HepG2 (cell line): Measurements from ENCODE around the gene TACO1. TPM values are rescaled to one million over a fixed set of nuclear protein-coding genes. Genes with fewer than 3 reads are reported as not detected.
A peak's percentile ranks its signal among the peaks of the same experiment; 100 is the strongest.

Experiments used
- FOXK2 ChIP-seq: fragments of 450-650 bp; IDR thresholded peaks from 2 replicates; pipeline ENCODE4 v1.6.1; 2016
- KDM5A ChIP-seq: fragments of 200-600 bp; sonication (generic); IDR thresholded peaks from 2 replicates; pipeline ENCODE4 v1.7.0; 2018; ENCODE audit warnings: antibody characterized with exemption, mild to moderate bottlenecking, low read length, borderline replicate concordance
- KDM5B ChIP-seq: sonication (generic); formaldehyde crosslinking; IDR thresholded peaks from 2 replicates; pipeline ENCODE4 v1.4.0; 2020; ENCODE audit warnings: missing genetic modification reagents, mild to moderate bottlenecking, borderline replicate concordance
- MIXL1 ChIP-seq: IDR thresholded peaks from 2 replicates; pipeline ENCODE4 v1.6.1; 2016
- MLX ChIP-seq: IDR thresholded peaks from 2 replicates; pipeline ENCODE4 v1.6.1; 2016
- MLXIP ChIP-seq: sonication (generic); formaldehyde crosslinking; IDR thresholded peaks from 2 replicates; pipeline ENCODE4 v1.9.0; 2021; ENCODE audit warnings: missing genetic modification reagents, borderline replicate concordance
- NFKB2 ChIP-seq: sonication (generic); formaldehyde crosslinking; IDR thresholded peaks from 2 replicates; pipeline ENCODE4 v1.4.0; 2020; ENCODE audit warnings: missing genetic modification reagents, borderline replicate concordance
- PAWR ChIP-seq: sonication (generic); formaldehyde crosslinking; IDR thresholded peaks from 2 replicates; pipeline ENCODE4 v1.4.0; 2020; ENCODE audit warnings: missing genetic modification reagents, mild to moderate bottlenecking, borderline replicate concordance
- PHB2 ChIP-seq: fragments of 450-650 bp; IDR thresholded peaks from 2 replicates; pipeline ENCODE4 v1.6.1; 2018; ENCODE audit not compliant: partially characterized antibody
- SOX5 ChIP-seq: IDR thresholded peaks from 2 replicates; pipeline ENCODE4 v1.6.1; 2016; ENCODE audit warnings: borderline replicate concordance
- SRSF4 ChIP-seq: fragments of 200-400 bp; formaldehyde crosslinking; IDR thresholded peaks from one replicate; pipeline ENCODE4 v1.6.1; 2018; ENCODE audit warnings: mild to moderate bottlenecking, low read depth, low read length, moderate library complexity; ENCODE audit not compliant: poor library complexity, severe bottlenecking
- STAT5B ChIP-seq: sonication (generic); formaldehyde crosslinking; IDR thresholded peaks from 2 replicates; pipeline ENCODE4 v1.4.0; 2020; ENCODE audit warnings: missing genetic modification reagents
- TSC22D2 ChIP-seq: sonication (generic); formaldehyde crosslinking; IDR thresholded peaks from 2 replicates; pipeline ENCODE4 v1.5.1; 2020; ENCODE audit warnings: missing genetic modification reagents, mild to moderate bottlenecking, borderline replicate concordance
- ZFP36L1 ChIP-seq: sonication (generic); formaldehyde crosslinking; IDR thresholded peaks from 2 replicates; pipeline ENCODE4 v1.8.0; 2022; ENCODE audit warnings: mild to moderate bottlenecking, missing genetic modification reagents, moderate library complexity
- ZNF280D ChIP-seq: sonication (generic); formaldehyde crosslinking; IDR thresholded peaks from 2 replicates; pipeline ENCODE4 v1.5.1; 2020; ENCODE audit warnings: mild to moderate bottlenecking, missing genetic modification reagents
- ZNF546 ChIP-seq: sonication (generic); formaldehyde crosslinking; conservative IDR thresholded peaks from 2 replicates; pipeline ENCODE4 v1.8.1; 2023; ENCODE audit warnings: mild to moderate bottlenecking, missing genetic modification reagents
- ZNF609 ChIP-seq: sonication (generic); formaldehyde crosslinking; IDR thresholded peaks from 2 replicates; pipeline ENCODE4 v1.4.0; 2020; ENCODE audit warnings: mild to moderate bottlenecking, missing genetic modification reagents, borderline replicate concordance
- ZNF782 ChIP-seq: sonication (generic); formaldehyde crosslinking; IDR thresholded peaks from 2 replicates; pipeline ENCODE4 v1.4.0; 2020; ENCODE audit warnings: missing genetic modification reagents, mild to moderate bottlenecking, borderline replicate concordance
- ZSCAN21 ChIP-seq: sonication (generic); formaldehyde crosslinking; IDR thresholded peaks from 2 replicates; pipeline ENCODE4 v1.8.0; 2022; ENCODE audit warnings: mild to moderate bottlenecking, missing genetic modification reagents, moderate library complexity, borderline replicate concordance
- polyA plus RNA-seq, 8 experiments: library from polyadenylated mRNA; depleted of rRNA in 3 of 8; stranded (reverse) in 7 of 8; unstranded in 1 of 8; fragments of >200 nt; fragmentation: Illumina TruSeq in 4 of 8; extraction: Trizol in 4 of 8; gene quantifications; 2 replicates each; pipeline versions ENCODE4 v1.2.1 to v1.2.3, GENCODE V29; 2011 to 2016; ENCODE audit warnings: low read depth in 4 of 8, missing spikeins in 1 of 8, mixed read lengths in 1 of 8; ENCODE audit not compliant: insufficient read depth in 1 of 8
- total RNA-seq, 5 experiments: library from RNA; depleted of rRNA; stranded (reverse); fragments of >200 nt; fragmentation: Illumina TruSeq; extraction: Trizol; gene quantifications; 2 replicates each; pipeline ENCODE4 v1.2.3, GENCODE V29; 2016; ENCODE audit warnings: low read depth in 1 of 5

The TACO1 gene
- total and polyA plus RNA-seq, 2 of the 13 experiments (the other 11 are each of a cell fraction or from before 2014, with no cell fraction given) = 34.7 to 53.6 TPM

GRCh38 chr17:63579633-63580032 is 21.1 kb upstream of the TACO1 start (continued):
- TF ChIP-seq MLXIP (no peak), ZNF546 (CRISPR knock-in tag) (no peak), ZSCAN21 (CRISPR knock-in tag) (peak; percentile 50; the same call in 1 of the 2 replicates), TSC22D2 (CRISPR knock-in tag) (no peak), MIXL1 (CRISPR knock-in tag) (peak; percentile 71; the same call in 1 of the 2 replicates), KDM5B (CRISPR knock-in tag) (peak; percentile 36; the same call in 1 of the 2 replicates), FOXK2 (peak; percentile 22; the same call in 1 of the 2 replicates), PHB2 (no peak), MLX (CRISPR knock-in tag) (peak; percentile 68; the same call in 1 of the 2 replicates), KDM5A (no peak), SOX5 (CRISPR knock-in tag) (peak; percentile 80), ZFP36L1 (peak; percentile 44; the same call in 1 of the 2 replicates), PAWR (CRISPR knock-in tag) (no peak), ZNF280D (no peak), SRSF4 (no peak), ZNF609 (CRISPR knock-in tag) (peak; percentile 61; the same call in 1 of the 2 replicates), STAT5B (CRISPR knock-in tag) (no peak), NFKB2 (CRISPR knock-in tag) (no peak), ZNF782 (no peak)
